ENCODE results near the gene RAPH1.

The RAPH1 gene

GRCh38 chr2:203471323-203471722 lies 63.8 kb downstream of the RAPH1 start:
- no peak for TF ChIP-seq CTCF (IDR thresholded peaks at IDR 0.05; ENCODE audit: insufficient read depth, low read length, poor library complexity, severe bottlenecking)
- H3K27me3 ChIP-seq (replicated peaks; ENCODE audit: control insufficient read depth, insufficient read depth, low read length) = no peaks in the 10 kb centered on the region; the same call in 1 of the 2 replicates
- DNase-seq (ENCODE audit: extremely low read depth, insufficient read length) = no peak
- no peaks in the 10 kb centered on the region for H3K36me3 ChIP-seq (ENCODE audit: control insufficient read depth, insufficient read depth, low read length)
- H3K4me3 ChIP-seq (replicated peaks; ENCODE audit: low read depth, low read length) = no peak overlapping the region

- H3K4me3 ChIP-seq (replicated peaks; ENCODE audit: low read depth, low read length) = no peak overlapping the region
- no peaks in the 10 kb centered on the region for H3K36me3 ChIP-seq (ENCODE audit: control insufficient read depth, insufficient read depth, low read length)
- no peak for DNase-seq (ENCODE audit: extremely low read depth, insufficient read length)
- no peak for TF ChIP-seq CTCF (IDR thresholded peaks at IDR 0.05; ENCODE audit: insufficient read depth, low read length, poor library complexity, severe bottlenecking)
- H3K27me3 ChIP-seq (replicated peaks; ENCODE audit: control insufficient read depth, insufficient read depth, low read length) = no peaks in the 10 kb centered on the region; the same call in 1 of the 2 replicates
Observed at GRCh38 chr2:203470371-203470770, 64.7 kb downstream of the RAPH1 start.

- Histone ChIP-seq H3K27me3 (replicated peaks; ENCODE audit: control insufficient read depth, insufficient read depth, low read length) (no peaks in the 10 kb centered on the region; the same call in 1 of the 2 replicates), H3K36me3 (ENCODE audit: control insufficient read depth, insufficient read depth, low read length) (no peaks in the 10 kb centered on the region), H3K4me3 (replicated peaks; ENCODE audit: low read depth, low read length) (no peak overlapping the region)
- DNase-seq (ENCODE audit: extremely low read depth, insufficient read length) = no peak
- no peak for TF ChIP-seq CTCF (IDR thresholded peaks at IDR 0.05; ENCODE audit: insufficient read depth, low read length, poor library complexity, severe bottlenecking)
Observed at GRCh38 chr2:203469546-203469945, 65.6 kb downstream of the RAPH1 start.

- TF ChIP-seq CTCF (IDR thresholded peaks at IDR 0.05; ENCODE audit: insufficient read depth, low read length, poor library complexity, severe bottlenecking) = no peak
- DNase-seq (ENCODE audit: extremely low read depth, insufficient read length) = no peak
- Histone ChIP-seq H3K36me3 (ENCODE audit: control insufficient read depth, insufficient read depth, low read length) (no peaks in the 10 kb centered on the region), H3K27me3 (replicated peaks; ENCODE audit: control insufficient read depth, insufficient read depth, low read length) (no peaks in the 10 kb centered on the region), H3K4me3 (replicated peaks; ENCODE audit: low read depth, low read length) (no peak overlapping the region)
Observed at GRCh38 chr2:203463266-203463678, 71.8 kb downstream of the RAPH1 start.

GRCh38 chr2:203462308-203462707 lies 72.8 kb downstream of the RAPH1 start:
- TF ChIP-seq CTCF (IDR thresholded peaks at IDR 0.05; ENCODE audit: insufficient read depth, low read length, poor library complexity, severe bottlenecking) = no peak

GRCh38 chr2:203461746-203462145 lies 73.4 kb downstream of the RAPH1 start:
- H3K4me3 ChIP-seq (replicated peaks; ENCODE audit: low read depth, low read length) = no peak overlapping the region
- no peaks in the 10 kb centered on the region for H3K36me3 ChIP-seq (ENCODE audit: control insufficient read depth, insufficient read depth, low read length)
- no peak for TF ChIP-seq CTCF (IDR thresholded peaks at IDR 0.05; ENCODE audit: insufficient read depth, low read length, poor library complexity, severe bottlenecking)
- H3K27me3 ChIP-seq (replicated peaks; ENCODE audit: control insufficient read depth, insufficient read depth, low read length) = no peaks in the 10 kb centered on the region
- no peak for DNase-seq (ENCODE audit: extremely low read depth, insufficient read length)

More at GRCh38 chr2:203462308-203462707, 72.8 kb downstream of the RAPH1 start:
- Histone ChIP-seq H3K36me3 (ENCODE audit: control insufficient read depth, insufficient read depth, low read length) (no peaks in the 10 kb centered on the region), H3K4me3 (replicated peaks; ENCODE audit: low read depth, low read length) (no peak overlapping the region), H3K27me3 (replicated peaks; ENCODE audit: control insufficient read depth, insufficient read depth, low read length) (no peaks in the 10 kb centered on the region)
- no peak for DNase-seq (ENCODE audit: extremely low read depth, insufficient read length)
